HG03354 (cell line): ENCODE data around the gene ATP13A2.

Experiments used
- ATAC-seq: cut with Tn5 transposase; IDR thresholded peaks from one replicate; pipeline ENCODE4 v1.9.1; 2021; ENCODE audit warnings: mild to moderate bottlenecking; ENCODE audit not compliant: unreplicated experiment, poor library complexity, severe bottlenecking

ATP13A2 gene

GRCh38 chr1:17008208-17008855 is 3.4 kb downstream of the ATP13A2 start:
- ATAC-seq: no peak

GRCh38 chr1:17007121-17007520 is 4.6 kb downstream of the ATP13A2 start:
- no peak for ATAC-seq

GRCh38 chr1:17005365-17005740 is 6.4 kb downstream of the ATP13A2 start:
- ATAC-seq: no peak

DNA sequence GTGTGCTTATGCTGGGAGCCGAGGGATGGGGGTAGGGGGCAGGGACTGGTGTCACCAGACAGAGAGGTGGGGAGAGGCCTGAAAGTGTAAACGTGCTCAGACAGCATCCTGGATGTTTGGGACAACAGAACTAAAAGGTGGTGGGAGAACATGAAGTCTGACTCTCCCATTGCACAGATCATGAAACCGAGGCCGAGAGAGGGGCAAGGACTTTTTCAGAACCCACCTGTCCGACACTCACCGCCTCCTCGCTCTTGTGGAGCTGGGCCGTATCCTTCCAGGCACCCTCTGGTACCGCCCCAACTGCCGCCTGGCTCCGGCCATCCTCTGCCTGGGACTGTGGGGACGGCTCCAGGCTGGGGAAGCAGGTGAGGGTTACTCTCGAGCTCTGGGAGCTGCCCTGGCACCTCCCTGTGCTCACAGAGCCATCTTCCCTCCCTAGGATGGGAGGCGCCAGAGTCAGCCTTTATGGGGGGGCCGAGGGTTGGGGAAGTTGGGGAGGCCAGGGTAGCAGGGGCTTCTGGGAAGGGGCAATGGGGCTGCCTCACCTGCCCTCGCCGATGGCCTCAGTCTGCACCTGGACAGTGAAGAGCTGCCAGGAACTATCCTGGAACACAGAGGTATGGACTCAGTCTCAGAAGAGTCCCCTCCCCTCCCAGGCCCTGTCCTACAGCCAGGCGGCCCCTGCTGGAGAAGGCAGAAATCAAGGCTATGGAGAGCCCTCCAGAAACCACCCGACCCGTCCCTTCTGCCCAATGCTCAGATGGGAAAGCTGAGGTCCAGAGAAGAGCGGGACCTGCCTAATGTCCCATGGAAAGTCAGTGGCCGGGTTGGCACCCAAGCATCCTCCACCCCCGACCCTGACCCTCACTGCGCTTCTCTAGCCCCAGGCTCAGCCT is 7.0 kb downstream of the ATP13A2 start:
- ATAC-seq: no peak

DNA sequence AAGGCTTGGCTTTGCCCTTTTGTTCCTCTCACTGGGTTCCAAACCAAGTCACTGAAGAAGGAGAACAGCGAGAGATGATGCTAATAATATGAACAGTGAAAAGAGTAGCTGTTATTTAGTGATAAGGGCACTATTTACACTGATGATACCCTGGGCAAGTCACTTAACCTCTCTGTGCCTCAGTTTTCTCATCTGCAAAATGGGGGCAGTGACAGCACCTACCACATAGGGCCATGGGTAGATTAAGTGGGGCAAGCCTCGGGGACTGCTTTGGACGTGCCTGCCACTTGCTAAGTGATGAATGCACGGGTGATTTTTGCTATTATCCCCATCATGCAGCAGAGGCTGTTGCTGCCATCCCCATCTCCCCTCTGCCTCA is 9.2 kb downstream of the ATP13A2 start:
- ATAC-seq: no peak

DNA sequence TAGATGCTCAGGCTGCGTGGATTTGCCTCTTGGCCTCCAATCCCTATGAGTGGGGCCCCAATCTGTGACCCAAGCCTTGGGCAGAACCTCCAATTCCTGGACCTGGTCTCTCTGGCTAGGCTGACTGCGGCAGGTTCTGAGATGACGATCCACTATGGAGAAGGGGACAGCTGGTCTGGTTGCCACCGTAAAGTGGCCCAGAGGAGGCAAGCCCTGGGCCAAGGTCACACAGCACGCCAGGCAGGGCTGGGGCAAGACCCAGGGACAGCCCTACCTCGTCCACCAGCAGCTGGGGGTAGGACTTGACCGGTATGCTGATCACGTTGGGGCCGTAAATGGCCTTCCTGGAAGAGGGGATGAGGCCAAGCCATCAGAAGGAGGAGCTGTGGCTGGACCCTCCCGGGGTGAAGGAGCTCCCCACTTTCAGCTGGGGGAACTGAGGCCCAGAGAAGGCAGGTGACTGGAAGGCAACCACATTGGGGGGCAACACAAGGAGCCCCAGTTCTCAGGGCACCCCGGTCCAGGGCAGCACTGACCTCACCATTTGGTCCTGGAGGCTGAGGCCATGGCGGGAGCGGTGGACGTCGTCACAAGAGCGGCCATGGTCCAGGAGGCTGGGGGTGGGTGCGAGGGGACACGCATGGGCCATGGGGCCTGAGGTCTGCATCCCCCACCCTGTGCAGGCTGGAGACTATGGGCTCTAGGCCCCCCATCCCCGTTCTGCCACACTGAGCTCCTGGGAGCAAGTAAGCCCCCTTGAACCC is 9.8 kb downstream of the ATP13A2 start:
- no peak for ATAC-seq

DNA sequence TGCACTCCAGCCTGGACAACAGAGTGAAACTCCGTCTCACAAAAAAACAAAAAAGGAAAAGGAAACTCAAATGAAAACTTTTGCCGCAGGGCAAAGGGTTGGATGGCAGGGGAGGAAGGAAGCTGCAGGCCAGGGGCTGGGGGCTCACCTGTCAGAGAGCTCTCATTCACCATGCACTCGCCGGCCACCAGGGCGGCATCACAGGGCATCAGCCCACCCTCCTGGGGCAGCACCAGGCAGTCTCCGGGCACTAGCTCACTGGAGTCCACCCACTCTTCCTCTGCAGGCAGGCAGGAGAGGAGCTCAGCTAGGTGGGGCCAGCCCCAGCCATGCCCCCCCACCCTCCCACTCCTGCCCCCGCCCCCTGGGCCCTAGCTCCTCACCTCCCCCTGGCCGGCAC is 11.9 kb downstream of the ATP13A2 start:
- ATAC-seq: no peak

GRCh38 chr1:16998589-16998988 is 13.1 kb downstream of the ATP13A2 start:
- no peak for ATAC-seq

- no peak for ATAC-seq
Observed at GRCh38 chr1:16996845-16997244, 14.9 kb downstream of the ATP13A2 start.

DNA sequence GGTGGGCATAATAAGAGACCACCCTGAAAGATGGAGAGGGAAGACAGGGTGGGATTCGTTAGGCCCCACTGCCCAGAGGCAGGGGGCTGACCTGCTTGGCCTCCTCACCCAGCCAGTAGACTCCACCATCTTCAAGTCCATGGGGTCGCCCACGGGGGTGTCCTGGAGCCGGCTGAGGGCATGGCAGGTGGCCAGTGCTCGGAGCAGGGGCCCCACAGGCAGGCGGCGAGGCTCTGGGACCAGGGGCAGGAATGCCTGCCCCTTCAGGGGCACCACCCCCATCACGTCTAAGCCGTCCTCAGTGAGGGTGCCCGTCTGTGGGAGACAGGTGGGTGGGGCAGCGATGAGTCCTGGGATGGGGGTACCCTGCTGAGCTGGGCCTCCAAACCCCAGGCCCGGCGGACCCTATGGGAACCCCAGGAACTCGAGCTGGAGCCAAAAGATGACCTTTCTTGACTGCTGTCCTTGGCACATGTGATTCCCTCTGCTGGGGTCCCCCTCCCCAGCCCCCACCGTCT is 18.1 kb downstream of the ATP13A2 start:
- no peak for ATAC-seq

- ATAC-seq: no peak
Observed at GRCh38 chr1:16992675-16993074, 19.1 kb downstream of the ATP13A2 start.

- no peak for ATAC-seq
Observed at GRCh38 chr1:16992102-16992501, 19.6 kb downstream of the ATP13A2 start.

- no peak for ATAC-seq
Observed at GRCh38 chr1:16991571-16991970, 20.2 kb downstream of the ATP13A2 start.

DNA sequence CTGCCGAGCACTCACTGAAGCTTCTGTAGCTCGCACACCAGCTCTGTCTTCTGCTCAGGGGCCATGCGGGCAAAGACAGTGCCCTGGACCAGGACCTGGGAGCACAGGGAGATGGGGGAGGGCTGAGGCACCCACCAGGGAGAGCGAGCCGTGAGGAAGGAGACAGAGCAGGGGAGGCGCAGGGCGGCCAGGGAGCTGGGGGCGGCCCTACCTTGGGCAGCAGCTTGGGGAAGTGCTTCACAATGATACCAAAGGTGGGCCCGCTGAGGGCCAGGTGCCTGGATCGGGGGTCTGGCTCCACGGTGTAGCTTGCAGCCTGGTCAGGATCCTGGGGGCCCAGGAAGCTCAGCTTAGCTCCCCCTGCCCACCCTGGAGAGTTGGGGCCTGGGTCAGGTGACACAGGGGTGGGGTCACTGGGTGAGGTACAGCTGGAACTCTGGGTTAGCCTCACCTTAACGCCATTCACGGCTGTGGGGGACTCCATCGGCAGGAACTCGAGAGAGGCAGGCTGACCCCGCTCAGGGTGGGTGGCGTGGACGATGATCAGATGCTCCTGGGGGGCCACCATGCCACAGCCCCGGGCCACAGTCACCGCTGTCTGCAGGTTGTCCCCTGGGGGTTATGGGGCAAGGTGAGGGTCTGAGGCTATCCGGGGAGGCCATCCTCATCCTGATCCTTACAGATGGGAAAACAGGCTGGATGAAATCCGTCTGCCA is 21.9 kb downstream of the ATP13A2 start:
- no peak for ATAC-seq

- ATAC-seq: no peak
Observed at GRCh38 chr1:16988210-16988609, 23.5 kb downstream of the ATP13A2 start.

DNA sequence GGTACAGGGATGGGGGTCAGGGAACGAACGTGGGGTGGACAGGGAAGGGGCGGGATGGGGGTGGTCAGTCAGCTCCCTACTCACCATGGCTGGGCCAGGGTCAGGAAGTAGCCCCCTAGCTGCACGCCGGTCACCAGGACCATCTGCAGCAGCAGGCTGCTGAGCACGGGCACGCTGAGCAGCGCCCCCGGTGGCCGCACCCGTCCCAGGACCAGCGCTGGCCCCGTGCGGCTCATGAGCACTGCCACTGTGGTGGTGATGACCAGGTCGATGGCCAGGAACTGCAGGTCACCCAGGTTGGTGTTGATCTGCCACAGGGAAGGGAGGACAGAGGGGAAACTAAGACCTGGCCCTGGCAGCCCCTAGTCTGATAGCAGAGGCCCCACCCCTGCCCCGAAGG is 24.8 kb downstream of the ATP13A2 start:
- no peak for ATAC-seq

DNA sequence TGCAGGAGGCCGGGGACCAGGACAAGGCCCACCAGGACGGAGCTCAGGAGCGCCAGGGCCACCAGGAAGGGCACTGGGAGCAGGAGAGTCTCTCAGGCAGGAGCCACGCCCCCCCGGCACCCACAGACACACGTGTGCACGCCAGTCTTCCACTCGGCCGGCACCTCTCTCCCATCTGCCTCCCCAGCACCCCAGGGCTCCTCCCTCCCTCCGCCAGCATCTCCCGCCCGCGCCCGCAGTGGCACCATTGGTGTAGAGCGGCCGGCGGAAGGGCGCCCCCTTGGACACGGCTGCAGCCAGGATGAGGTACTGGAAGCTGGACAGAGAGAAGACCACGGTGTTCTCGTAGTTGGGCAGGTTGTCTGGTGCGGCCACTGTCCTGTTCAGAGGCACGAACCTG is 25.2 kb downstream of the ATP13A2 start:
- ATAC-seq: no peak

- no peak for ATAC-seq
Observed at GRCh38 chr1:16986113-16986512, 25.6 kb downstream of the ATP13A2 start.

GRCh38 chr1:16984717-16985116 is 27.0 kb downstream of the ATP13A2 start:
- ATAC-seq: no peak

- ATAC-seq: no peak
Observed at GRCh38 chr1:16983649-16984048, 28.1 kb downstream of the ATP13A2 start.
